OCI-LY3 (cell line): ENCODE measurements around the gene PRR35.

ENCODE experiments used
- EZH2phosphoT487 ChIP-seq: fragments of 200-600 bp; shearing (Covaris generic); IDR thresholded peaks from 2 replicates; pipeline ENCODE4 v1.6.1; 2018; ENCODE audit warnings: antibody characterized with exemption, mixed run types, low read depth
- TF ChIP-seq, protein P1 (sequence below): fragments of 200-600, 300-600 bp; sonication (generic); IDR thresholded peaks from 2 replicates; pipeline ENCODE4 v1.5.1; 2014; ENCODE audit warnings: antibody characterized with exemption, low read length, low read depth

DNA sequence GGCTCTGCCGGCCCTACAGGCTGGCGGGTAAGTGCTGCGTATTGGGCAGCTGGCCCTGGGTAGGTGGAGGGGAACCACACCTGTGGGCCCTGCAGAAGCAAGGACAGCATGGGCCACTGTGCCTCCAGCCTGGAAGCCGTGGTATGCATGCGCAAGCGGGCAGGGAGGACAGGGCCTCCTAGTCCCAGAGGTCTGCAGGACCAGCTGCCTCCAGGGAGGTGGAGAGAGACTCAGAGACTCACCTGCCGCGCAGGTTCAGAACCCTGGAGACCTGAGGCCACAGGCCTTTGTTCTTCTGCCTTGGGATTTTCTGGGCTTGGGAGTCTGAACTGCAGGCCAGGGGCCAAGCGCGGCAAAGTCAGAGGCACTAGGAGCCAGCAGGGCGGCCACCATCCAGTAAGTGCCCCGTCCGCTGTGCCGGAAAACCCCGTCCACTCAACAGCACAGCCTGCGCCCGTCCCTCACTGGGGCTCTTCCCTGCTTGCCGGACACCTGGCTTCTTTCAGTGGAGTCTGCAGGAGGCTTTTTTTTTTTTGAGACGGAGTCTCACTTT lies 20.8 kb downstream of the PRR35 start:
- TF ChIP-seq, protein P1, sequence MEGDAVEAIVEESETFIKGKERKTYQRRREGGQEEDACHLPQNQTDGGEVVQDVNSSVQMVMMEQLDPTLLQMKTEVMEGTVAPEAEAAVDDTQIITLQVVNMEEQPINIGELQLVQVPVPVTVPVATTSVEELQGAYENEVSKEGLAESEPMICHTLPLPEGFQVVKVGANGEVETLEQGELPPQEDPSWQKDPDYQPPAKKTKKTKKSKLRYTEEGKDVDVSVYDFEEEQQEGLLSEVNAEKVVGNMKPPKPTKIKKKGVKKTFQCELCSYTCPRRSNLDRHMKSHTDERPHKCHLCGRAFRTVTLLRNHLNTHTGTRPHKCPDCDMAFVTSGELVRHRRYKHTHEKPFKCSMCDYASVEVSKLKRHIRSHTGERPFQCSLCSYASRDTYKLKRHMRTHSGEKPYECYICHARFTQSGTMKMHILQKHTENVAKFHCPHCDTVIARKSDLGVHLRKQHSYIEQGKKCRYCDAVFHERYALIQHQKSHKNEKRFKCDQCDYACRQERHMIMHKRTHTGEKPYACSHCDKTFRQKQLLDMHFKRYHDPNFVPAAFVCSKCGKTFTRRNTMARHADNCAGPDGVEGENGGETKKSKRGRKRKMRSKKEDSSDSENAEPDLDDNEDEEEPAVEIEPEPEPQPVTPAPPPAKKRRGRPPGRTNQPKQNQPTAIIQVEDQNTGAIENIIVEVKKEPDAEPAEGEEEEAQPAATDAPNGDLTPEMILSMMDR: no peak
- no peak for TF ChIP-seq EZH2phosphoT487
